Lower leg skin (tissue), 3 donors: ENCODE results near the gene TP73.

ENCODE experiments used
- POLR2A ChIP-seq, 2 donors: fragments of 450-650 bp; IDR thresholded peaks; one replicate each; pipeline ENCODE4 v1.6.1; 2016 to 2017; ENCODE audit warnings: antibody characterized with exemption in 2 of 2, mild to moderate bottlenecking in 1 of 2, moderate library complexity in 1 of 2
- TF ChIP-seq, protein P1 (sequence below), 3 donors: fragments of 450-650 bp; IDR thresholded peaks; one replicate each; pipeline ENCODE4 v1.5.1; 2016; ENCODE audit warnings: antibody characterized with exemption in 3 of 3, mild to moderate bottlenecking in 3 of 3, moderate library complexity in 2 of 3

- TF ChIP-seq, protein P1, sequence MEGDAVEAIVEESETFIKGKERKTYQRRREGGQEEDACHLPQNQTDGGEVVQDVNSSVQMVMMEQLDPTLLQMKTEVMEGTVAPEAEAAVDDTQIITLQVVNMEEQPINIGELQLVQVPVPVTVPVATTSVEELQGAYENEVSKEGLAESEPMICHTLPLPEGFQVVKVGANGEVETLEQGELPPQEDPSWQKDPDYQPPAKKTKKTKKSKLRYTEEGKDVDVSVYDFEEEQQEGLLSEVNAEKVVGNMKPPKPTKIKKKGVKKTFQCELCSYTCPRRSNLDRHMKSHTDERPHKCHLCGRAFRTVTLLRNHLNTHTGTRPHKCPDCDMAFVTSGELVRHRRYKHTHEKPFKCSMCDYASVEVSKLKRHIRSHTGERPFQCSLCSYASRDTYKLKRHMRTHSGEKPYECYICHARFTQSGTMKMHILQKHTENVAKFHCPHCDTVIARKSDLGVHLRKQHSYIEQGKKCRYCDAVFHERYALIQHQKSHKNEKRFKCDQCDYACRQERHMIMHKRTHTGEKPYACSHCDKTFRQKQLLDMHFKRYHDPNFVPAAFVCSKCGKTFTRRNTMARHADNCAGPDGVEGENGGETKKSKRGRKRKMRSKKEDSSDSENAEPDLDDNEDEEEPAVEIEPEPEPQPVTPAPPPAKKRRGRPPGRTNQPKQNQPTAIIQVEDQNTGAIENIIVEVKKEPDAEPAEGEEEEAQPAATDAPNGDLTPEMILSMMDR (IDR thresholded peaks at IDR 0.05) = no peak
- no peak for TF ChIP-seq POLR2A (IDR thresholded peaks at IDR 0.05)
Observed at GRCh38 chr1:3747903-3748302, 95.6 kb downstream of the TP73 start.
